ENCODE data around the gene C1orf21.

- TF ChIP-seq CTCF (IDR thresholded peaks at IDR 0.05; ENCODE audit: low read depth, low read length, poor library complexity, severe bottlenecking) (no peak), EZH2phosphoT487 (IDR thresholded peaks at IDR 0.05; ENCODE audit: borderline replicate concordance, low read length) (no peak)
Observed at GRCh38 chr1:184392779-184393522, 6.1 kb downstream of the C1orf21 start.

Data from DOHH2 (cell line).